Right atrium auricular region (tissue), 2 donors: Measurements from ENCODE around the gene DICER1. TPM values are rescaled to one million over a fixed set of nuclear protein-coding genes. Genes with fewer than 3 reads are reported as not detected.

Experiments
- DNase-seq: peaks from one replicate; pipeline ENCODE4 v3.0.0-alpha.2; 2019; ENCODE audit warnings: low spot score
- H3K27ac ChIP-seq, 2 donors: fragments of 200-600 bp; sonication (generic); 1 replicate in 1 of 2; 2 replicates in 1 of 2; pipeline ENCODE4 v1.5.1; 2016 to 2019
- H3K27me3 ChIP-seq, 2 donors: fragments of 200-600 bp; sonication (generic); one replicate each; pipeline versions ENCODE4 v1.5.1 to v1.6.0; 2017 to 2019
- H3K36me3 ChIP-seq: fragments of 200-600 bp; sonication (generic); one replicate; pipeline ENCODE4 v1.5.1; 2016
- H3K4me1 ChIP-seq, 2 donors: fragments of 200-600 bp; sonication (generic); one replicate each; pipeline versions ENCODE4 v1.5.1 to v1.6.0; 2017 to 2019
- H3K4me3 ChIP-seq, 2 donors: fragments of 200-600 bp; sonication (generic); 1 replicate in 1 of 2; 2 replicates in 1 of 2; pipeline ENCODE4 v1.5.1; 2017 to 2019; ENCODE audit warnings: mild to moderate bottlenecking in 1 of 2, moderate library complexity in 1 of 2
- H3K9me3 ChIP-seq, 2 donors: fragments of 200-600 bp; sonication (generic); one replicate each; pipeline ENCODE4 v1.5.1; 2019
- total RNA-seq, 2 donors: library from RNA; depleted of rRNA; stranded (reverse); fragments of >200 nt; gene quantifications; one replicate each; pipeline ENCODE4 v1.1.0, GENCODE V29; 2016
- TF ChIP-seq, protein P1 (sequence below), 2 donors: fragments of 200-600 bp; sonication (generic); IDR thresholded peaks; one replicate each; pipeline ENCODE4 v1.5.1; 2019; ENCODE audit warnings: antibody characterized with exemption in 2 of 2

DICER1 gene
- total RNA-seq, 2 donors from 2014 or later, result 15.9 to 23.0 TPM

DNA sequence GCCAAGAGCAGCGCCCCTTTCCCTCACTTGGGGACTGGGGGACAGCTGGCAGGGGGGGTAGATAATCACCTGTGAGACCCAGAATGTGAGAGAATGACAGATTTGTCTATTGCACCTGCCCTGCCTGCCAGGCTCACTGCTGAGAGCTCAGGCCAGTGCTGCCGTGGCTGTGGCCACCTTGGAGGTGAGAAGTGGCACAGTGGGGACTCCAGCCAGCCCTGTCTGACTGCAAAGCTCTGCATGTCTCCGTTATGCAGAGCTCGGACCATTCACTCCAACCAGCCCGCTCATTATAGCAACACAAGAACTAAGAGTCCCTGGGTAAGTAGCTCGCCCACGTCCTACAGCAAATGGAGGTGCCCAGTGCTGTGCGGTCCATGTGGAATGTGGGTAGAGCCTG is 88.8 kb downstream of the DICER1 start:
- Histone ChIP-seq H3K4me3 (no peak overlapping the region), H3K9me3 (no peaks in the 10 kb centered on the region), H3K4me1 (no peaks in the 10 kb centered on the region), H3K27me3 (no peaks in the 10 kb centered on the region), H3K27ac (no peak overlapping the region), H3K36me3 (no peaks in the 10 kb centered on the region)
- DNase-seq, result no peak
- TF ChIP-seq, protein P1, sequence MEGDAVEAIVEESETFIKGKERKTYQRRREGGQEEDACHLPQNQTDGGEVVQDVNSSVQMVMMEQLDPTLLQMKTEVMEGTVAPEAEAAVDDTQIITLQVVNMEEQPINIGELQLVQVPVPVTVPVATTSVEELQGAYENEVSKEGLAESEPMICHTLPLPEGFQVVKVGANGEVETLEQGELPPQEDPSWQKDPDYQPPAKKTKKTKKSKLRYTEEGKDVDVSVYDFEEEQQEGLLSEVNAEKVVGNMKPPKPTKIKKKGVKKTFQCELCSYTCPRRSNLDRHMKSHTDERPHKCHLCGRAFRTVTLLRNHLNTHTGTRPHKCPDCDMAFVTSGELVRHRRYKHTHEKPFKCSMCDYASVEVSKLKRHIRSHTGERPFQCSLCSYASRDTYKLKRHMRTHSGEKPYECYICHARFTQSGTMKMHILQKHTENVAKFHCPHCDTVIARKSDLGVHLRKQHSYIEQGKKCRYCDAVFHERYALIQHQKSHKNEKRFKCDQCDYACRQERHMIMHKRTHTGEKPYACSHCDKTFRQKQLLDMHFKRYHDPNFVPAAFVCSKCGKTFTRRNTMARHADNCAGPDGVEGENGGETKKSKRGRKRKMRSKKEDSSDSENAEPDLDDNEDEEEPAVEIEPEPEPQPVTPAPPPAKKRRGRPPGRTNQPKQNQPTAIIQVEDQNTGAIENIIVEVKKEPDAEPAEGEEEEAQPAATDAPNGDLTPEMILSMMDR (IDR thresholded peaks at IDR 0.05), result no peak

- Histone ChIP-seq H3K4me1 (no peaks in the 10 kb centered on the region), H3K36me3 (no peaks in the 10 kb centered on the region)
- no peak for DNase-seq
Measured at GRCh38 chr14:95068080-95068479, 89.2 kb downstream of the DICER1 start.

GRCh38 chr14:95067526-95067925 is 89.8 kb downstream of the DICER1 start:
- no peaks in the 10 kb centered on the region for H3K27me3 ChIP-seq
- no peak overlapping the region for H3K27ac ChIP-seq
- no peak for DNase-seq
- no peak overlapping the region for H3K4me3 ChIP-seq
- no peaks in the 10 kb centered on the region for H3K4me1 ChIP-seq
- TF ChIP-seq, protein P1 (IDR thresholded peaks at IDR 0.05), result no peak
- H3K36me3 ChIP-seq, result no peaks in the 10 kb centered on the region
- H3K9me3 ChIP-seq, result no peaks in the 10 kb centered on the region

More at GRCh38 chr14:95068080-95068479, 89.2 kb downstream of the DICER1 start:
- H3K4me3 ChIP-seq, result no peak overlapping the region
- TF ChIP-seq, protein P1 (IDR thresholded peaks at IDR 0.05), result no peak
- no peaks in the 10 kb centered on the region for H3K9me3 ChIP-seq
- H3K27me3 ChIP-seq, result no peaks in the 10 kb centered on the region
- no peak overlapping the region for H3K27ac ChIP-seq

- no peak for DNase-seq
- H3K4me1 ChIP-seq, result no peaks in the 10 kb centered on the region
- no peak overlapping the region for H3K27ac ChIP-seq
- H3K27me3 ChIP-seq, result no peaks in the 10 kb centered on the region
- no peaks in the 10 kb centered on the region for H3K9me3 ChIP-seq
- H3K36me3 ChIP-seq, result no peaks in the 10 kb centered on the region
- TF ChIP-seq, protein P1 (IDR thresholded peaks at IDR 0.05), result no peak
- H3K4me3 ChIP-seq, result no peak overlapping the region
Measured at GRCh38 chr14:95066427-95066986, 90.8 kb downstream of the DICER1 start.

DNA sequence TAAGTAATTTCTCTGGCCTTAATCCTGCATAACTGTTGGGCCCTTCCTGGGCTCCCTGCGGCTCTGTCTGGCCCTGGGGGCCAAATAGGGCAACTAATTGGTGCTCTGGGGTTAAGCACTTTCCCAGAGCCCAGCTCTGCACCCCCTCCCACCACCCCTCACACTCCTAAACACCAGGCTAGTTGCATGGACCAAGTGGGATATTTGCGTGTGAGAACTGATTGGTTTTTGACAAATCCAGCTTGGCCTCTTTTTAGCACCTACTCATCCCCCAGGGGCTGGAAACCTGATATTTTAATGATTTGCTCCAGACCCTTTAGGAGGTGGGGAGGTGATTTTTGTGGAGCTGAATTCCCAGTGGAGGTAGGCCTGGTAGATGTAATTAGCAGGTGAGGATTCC is 91.9 kb downstream of the DICER1 start:
- H3K4me3 ChIP-seq, result no peak overlapping the region
- H3K27me3 ChIP-seq, result no peaks in the 10 kb centered on the region
- no peaks in the 10 kb centered on the region for H3K36me3 ChIP-seq
- DNase-seq, result no peak
- no peaks in the 10 kb centered on the region for H3K9me3 ChIP-seq
- TF ChIP-seq, protein P1 (IDR thresholded peaks at IDR 0.05), result no peak
- no peak overlapping the region for H3K27ac ChIP-seq
- H3K4me1 ChIP-seq, result no peaks in the 10 kb centered on the region

- Histone ChIP-seq H3K36me3 (no peaks in the 10 kb centered on the region), H3K4me1 (no peaks in the 10 kb centered on the region), H3K9me3 (no peaks in the 10 kb centered on the region), H3K4me3 (no peak overlapping the region), H3K27me3 (no peaks in the 10 kb centered on the region), H3K27ac (no peak overlapping the region)
- TF ChIP-seq, protein P1 (IDR thresholded peaks at IDR 0.05), result no peak
- DNase-seq, result no peak
Measured at GRCh38 chr14:95064734-95065133, 92.6 kb downstream of the DICER1 start.
